Fibroblast of pulmonary artery (primary cell): ENCODE data around the gene COL25A1.

Experiments used
- DNase-seq: peaks from one replicate; pipeline ENCODE4 v3.0.0-alpha.2; 2010; ENCODE audit warnings: low read depth
- H3K4me3 ChIP-seq: replicated peaks from 2 replicates; pipeline ENCODE4 v1.5.1; 2011; ENCODE audit warnings: low read depth, mild to moderate bottlenecking, control low read depth, low read length, moderate library complexity
- TF ChIP-seq, protein P1 (sequence below): IDR thresholded peaks from 2 replicates; pipeline ENCODE4 v1.5.1; 2011; ENCODE audit warnings: mild to moderate bottlenecking, control low read depth, low read length, inconsistent platforms; ENCODE audit errors: missing control alignments

The COL25A1 gene

DNA sequence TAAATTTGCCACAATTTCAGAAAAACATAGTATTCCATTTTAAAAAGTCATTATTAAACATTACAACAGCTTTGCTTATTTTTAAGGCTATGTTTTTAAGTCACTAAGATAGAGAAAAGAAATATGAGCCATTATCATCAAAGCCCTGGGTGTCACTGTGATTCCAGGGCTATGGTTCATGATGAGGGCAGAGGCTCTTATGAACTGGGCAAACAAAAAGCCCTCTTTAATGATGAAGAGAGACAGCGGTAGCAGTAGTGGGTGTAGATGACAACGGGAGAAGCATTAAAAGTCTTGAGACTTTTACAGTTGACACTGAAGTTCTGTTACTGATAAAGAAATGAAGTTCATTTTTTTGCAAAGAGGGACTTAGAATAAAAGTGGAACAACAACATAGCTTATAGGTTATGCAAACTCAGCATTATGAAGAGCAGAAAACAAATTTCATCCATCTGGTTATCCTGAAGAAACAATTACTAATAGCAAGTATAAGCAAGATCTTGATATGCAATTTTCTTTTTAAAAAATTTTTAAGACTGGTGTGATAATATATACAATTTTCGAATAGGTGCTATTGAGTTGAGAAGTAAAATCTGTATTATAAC, 336.9 kb downstream of the COL25A1 start:
- DNase-seq = no peak
- H3K4me3 ChIP-seq = no peak overlapping the region
- TF ChIP-seq, protein P1, sequence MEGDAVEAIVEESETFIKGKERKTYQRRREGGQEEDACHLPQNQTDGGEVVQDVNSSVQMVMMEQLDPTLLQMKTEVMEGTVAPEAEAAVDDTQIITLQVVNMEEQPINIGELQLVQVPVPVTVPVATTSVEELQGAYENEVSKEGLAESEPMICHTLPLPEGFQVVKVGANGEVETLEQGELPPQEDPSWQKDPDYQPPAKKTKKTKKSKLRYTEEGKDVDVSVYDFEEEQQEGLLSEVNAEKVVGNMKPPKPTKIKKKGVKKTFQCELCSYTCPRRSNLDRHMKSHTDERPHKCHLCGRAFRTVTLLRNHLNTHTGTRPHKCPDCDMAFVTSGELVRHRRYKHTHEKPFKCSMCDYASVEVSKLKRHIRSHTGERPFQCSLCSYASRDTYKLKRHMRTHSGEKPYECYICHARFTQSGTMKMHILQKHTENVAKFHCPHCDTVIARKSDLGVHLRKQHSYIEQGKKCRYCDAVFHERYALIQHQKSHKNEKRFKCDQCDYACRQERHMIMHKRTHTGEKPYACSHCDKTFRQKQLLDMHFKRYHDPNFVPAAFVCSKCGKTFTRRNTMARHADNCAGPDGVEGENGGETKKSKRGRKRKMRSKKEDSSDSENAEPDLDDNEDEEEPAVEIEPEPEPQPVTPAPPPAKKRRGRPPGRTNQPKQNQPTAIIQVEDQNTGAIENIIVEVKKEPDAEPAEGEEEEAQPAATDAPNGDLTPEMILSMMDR = no peak

DNA sequence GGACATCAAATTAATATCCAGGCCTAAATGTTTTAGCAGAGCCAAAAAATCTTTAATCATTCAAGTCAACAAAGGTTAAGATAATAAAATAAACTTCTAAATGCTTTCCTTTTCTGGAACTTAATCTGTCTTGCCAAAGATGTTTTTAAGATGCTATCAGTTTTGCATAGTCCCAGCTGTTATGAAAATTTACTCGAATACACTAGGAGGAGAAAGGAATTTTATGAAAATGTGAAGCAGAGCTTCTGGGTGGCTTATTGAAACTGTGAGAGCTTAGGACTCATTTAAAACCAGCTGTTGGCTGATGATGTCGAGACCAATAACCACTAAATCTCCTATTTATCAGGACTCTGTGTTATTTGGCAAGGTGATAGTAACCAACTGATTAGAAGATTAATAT, 337.4 kb downstream of the COL25A1 start:
- no peak overlapping the region for H3K4me3 ChIP-seq
- no peak for DNase-seq
- TF ChIP-seq, protein P1 = no peak

- TF ChIP-seq, protein P1 = no peak
- DNase-seq = no peak
- H3K4me3 ChIP-seq = no peak overlapping the region
Measured at GRCh38 chr4:108963910-108964309, 338.5 kb downstream of the COL25A1 start.

GRCh38 chr4:108959491-108959890, 343.0 kb downstream of the COL25A1 start:
- TF ChIP-seq, protein P1 = no peak
- H3K4me3 ChIP-seq = no peak overlapping the region
- DNase-seq = no peak

DNA sequence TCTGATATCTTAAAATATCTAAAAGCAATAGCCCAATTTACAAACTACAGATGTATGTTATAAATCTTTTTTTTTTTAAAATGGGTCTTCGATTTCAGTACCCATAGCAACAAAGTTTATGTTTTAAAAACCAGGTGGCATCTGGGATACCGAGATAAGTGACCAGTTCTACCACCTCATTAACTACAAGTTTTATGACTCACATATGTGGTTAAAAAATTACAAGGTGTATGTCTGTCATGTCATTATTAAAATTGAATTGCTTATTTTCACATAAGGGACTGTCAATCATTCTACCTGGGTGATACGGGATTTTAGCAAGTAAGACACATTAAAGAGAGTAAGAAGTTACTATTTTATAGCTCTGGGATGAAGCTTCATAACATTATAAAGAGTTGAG, 347.6 kb downstream of the COL25A1 start:
- DNase-seq = no peak

DNA sequence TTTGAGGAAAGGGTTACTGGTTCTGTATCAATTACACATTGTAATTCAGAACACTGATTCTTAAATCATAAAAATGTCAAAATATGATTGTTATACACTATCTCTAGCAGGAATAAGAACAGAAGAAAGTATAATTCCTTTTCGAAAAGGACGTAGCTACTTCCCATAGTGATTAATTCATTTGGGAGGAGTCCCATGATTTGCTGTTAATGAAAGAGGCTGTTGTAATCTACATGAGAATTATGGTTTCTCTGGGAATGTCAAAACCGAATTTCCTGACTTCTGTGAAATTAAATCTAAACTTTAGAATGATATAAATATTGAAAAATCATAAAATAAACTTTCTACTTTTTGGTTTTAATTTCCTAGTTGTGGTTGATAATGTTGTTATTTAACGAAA, 348.5 kb downstream of the COL25A1 start:
- TF ChIP-seq, protein P1 = no peak
- DNase-seq = no peak
- no peak overlapping the region for H3K4me3 ChIP-seq

More for the DNA sequence above, 347.6 kb downstream of the COL25A1 start:
- TF ChIP-seq, protein P1 = no peak
- no peak overlapping the region for H3K4me3 ChIP-seq
